Renal cortex interstitium (tissue), 11 donors: ENCODE results near the gene PNPLA8. TPM values are rescaled to one million over a fixed set of nuclear protein-coding genes. Genes with fewer than 3 reads are reported as not detected.
"Not testable (repeated sequence)": the region's sequence is repeated elsewhere in the genome, so short reads cannot be mapped to it uniquely, and the experiment has no call there.

Experiments
- DNase-seq, 11 donors: peaks; one replicate each; pipeline ENCODE4 v3.0.0-alpha.2; 2013; ENCODE audit warnings: low read depth in 9 of 11, low spot score in 4 of 11; ENCODE audit errors: extremely low read depth in 1 of 11
- polyA plus RNA-seq, 3 donors: library from polyadenylated mRNA; unstranded; fragments of 120-200 nt; gene quantifications; one replicate each; pipeline ENCODE4 v1.2.1, GENCODE V29; 2013; ENCODE audit not compliant: insufficient read length in 3 of 3

The PNPLA8 gene
- polyA plus RNA-seq, 3 donors: 36.3 to 41.2 (median 37.4) TPM

DNA sequence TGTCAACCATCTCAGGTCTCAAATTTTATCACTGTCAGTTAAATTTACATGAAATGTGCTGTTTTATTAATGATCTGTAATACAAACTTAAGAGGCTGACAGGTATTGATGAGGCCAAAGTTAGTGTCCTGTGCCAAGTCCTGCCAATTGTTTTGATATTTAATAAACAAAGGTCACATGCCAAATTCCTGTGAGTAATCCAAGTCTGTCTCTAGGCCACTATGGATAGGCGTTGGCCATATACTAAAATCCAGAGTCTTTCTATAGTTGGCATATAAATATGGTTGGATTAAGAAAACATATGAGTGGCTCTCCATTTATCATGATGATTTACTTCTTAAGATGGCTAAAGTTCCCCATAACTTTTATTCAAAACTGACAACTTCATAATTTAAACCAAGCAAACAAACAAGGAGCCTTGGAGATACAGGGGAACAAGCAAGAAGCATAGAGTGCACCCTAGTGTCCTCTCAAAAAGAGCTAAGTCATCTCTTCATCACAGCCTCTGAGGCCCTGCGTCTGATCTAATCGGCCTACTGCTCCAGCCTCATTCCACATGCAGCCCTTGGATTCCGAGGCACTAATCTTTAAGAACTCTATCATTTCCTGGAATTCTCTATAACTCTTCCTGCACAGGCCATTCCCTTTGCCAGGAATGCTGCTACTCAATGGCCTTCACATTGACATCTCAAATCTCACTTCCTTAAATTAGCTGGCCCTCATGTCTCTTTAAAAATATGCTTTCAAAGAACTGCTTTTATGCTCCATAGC lies 37.0 kb downstream of the PNPLA8 start:
- DNase-seq: no peak

DNA sequence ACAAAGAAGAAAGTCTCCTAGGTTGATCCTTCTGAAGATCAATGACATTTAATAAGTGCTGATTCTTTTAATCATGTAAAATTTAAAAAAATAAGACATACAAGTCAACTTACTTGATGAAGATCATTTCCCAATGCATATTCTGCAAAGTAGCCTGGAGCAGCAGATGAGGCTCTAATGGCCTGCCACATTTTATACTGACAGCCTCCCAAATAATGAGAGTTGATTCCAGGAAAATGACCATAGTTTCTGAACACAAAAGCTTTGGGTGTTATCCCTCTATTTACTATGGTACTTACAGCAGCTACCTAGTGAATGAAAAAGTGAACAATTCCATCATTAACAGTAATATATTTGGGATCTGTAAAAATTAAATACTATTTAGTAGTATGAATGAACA lies 38.3 kb downstream of the PNPLA8 start:
- no peak for DNase-seq

- no peak for DNase-seq
These were observed 39.5 kb downstream of the PNPLA8 start for GRCh38 chr7:108486291-108486966.

DNA sequence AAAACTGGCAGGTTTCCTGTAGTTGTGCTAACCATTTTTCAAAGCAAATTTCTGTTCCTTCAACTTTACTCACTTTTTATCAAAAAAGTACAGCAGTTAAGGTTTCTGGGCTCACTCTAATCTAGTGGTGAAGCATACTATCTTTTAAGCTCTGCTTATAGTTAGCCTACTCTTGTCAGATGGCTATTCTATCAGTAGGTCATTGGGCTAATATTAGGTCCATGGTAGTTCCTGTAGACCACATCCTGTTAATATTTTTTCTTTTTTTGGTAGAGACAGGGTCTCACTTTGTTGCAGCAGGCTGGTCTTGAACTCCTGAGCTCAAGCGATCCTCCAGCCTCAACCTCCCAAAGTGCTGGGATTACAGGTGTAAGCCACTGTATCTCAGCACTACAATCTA lies 41.8 kb downstream of the PNPLA8 start:
- DNase-seq: no peak

- no peak for DNase-seq
These were observed 45.6 kb downstream of the PNPLA8 start for GRCh38 chr7:108480311-108480710.

DNA sequence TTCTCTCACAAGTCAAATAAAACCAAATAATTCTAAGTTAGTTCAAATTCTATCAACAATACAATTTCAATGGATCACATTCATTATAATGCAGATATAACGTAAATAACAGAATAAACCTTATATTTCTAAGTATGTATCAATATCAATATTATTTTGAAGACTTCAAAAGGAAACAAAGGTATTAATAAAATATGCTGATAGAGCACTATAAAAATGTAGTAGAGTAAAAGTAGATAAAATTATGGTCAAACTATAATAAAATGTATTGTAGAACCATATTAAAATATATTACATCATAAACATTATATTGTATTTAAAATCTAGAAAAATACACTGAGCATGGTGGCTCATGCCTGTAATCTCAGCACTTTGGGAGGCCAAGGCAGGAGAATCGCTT lies 46.2 kb downstream of the PNPLA8 start:
- no peak for DNase-seq

DNA sequence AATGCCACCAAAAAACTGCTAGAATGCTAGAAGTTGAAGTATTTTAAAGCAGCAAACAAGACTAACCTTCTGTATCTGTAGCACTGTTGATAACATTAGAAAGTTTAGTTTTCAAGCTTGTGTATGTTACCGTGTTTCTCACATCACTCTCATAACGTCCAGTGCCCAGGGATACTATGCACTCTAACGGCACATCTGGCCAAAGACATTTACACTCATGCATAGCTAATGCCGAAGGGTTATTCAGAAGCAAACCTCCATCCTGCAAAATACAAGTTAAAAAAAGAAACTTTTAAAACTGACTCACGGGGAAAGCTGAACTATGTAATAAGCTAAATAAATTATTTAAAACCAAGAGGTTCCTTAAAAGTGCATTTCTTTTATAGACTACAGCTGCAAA lies 46.8 kb downstream of the PNPLA8 start:
- DNase-seq: no peak

- no peak for DNase-seq
These were observed 57.7 kb downstream of the PNPLA8 start for GRCh38 chr7:108468246-108468645.

DNA sequence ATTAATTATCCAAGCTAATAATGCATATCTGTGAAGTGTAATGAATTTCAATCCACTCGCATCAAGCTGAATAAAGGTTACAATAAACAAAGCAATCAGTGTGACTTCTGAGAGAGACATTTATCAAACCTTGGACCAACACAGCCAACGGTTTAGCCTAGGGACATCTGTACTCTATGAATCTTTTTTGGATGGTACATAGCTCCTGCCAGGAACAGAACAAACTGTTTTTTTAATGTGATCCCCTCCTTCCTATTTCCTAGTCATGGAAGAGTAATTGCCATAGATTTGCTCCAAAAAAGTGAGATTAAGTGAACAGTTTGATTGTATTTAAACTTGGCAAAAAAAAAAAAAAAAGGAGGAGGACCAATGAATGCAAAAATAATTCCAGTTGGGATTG lies 58.5 kb downstream of the PNPLA8 start:
- no peak for DNase-seq

GRCh38 chr7:108466322-108466721 lies 59.6 kb downstream of the PNPLA8 start:
- not testable (repeated sequence) for DNase-seq

DNA sequence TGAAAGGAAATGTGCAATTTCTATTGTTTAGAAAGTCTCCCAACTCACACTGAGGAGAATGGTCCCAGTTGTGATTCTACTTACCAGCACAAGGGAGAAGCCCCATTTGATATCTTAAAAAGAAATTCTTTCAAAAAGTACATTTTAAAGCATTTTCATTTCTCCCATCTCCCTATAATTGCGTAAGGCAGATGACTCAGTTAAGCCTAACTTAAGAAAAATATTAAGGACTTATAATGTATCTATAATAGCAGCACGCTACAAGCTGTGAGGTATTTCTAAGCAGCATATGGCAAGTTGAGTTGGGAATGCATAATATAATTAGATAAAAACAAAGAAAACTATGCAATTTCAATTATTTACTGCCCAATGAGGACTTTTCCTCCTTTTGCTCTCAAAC lies 61.2 kb downstream of the PNPLA8 start:
- no peak for DNase-seq

- DNase-seq: no peak
These were observed 62.3 kb downstream of the PNPLA8 start for GRCh38 chr7:108463613-108464012.

DNA sequence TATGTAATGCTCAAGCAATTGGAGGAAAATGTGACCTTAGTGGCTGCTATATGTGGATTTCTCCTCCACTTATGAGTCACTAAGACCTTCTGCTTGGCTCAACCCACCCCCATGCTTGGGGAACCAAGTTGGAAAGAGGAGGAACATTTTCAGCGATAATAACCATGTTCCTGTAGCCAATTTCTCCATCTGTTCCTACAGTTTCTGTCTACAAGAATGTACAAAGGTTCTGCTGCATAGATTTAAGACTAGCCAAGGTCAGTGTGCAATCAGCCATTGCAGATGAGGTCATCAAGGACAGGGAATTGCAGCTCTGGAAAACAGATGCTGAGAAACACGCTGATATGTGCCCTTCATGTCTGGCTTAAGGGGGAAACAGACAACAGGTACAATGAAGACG lies 64.1 kb downstream of the PNPLA8 start:
- peak in 2 of 11 donors; percentile 17 to 27 for DNase-seq

DNA sequence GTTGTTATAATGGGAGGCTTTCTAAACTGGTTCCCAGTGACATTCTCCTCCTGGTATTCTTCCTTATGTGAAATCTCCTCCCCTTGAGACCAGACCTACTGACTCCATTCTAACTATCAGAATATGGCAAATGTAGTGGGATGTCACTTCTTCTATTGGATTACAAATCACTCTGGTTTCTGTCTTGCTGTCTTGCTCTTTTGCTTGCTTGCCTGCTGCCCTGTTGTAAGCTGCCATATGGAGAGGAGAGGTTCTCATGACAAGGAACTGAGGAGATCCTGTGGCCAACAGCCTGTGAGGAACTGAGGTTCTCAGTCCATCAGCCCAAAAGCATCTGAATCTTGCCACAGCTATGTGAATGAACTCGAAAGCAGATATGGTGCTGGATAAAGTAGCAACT lies 65.0 kb downstream of the PNPLA8 start:
- DNase-seq: no peak

- DNase-seq: peak in 2 of 11 donors; percentile 13 to 21
These were observed 65.9 kb downstream of the PNPLA8 start for GRCh38 chr7:108459922-108460551.

DNA sequence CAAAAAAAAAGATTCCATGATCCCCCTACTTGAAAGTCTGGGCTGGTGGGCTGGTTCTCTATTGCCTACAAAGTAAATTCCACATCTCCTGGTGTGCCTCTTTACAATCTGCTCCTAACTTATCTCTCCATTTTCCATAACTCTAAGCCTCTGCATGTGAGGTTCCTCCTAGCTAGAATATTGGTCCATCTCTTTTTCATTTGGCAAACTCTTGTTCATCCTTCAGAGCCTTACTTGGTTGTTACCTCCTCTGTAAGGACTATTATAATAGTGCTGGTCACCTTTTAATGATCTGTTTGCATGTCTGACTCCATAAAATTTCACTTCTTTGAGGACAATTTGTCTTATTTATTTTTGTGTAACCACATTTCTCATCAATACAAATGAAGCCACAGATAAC lies 68.1 kb downstream of the PNPLA8 start:
- no peak for DNase-seq

DNA sequence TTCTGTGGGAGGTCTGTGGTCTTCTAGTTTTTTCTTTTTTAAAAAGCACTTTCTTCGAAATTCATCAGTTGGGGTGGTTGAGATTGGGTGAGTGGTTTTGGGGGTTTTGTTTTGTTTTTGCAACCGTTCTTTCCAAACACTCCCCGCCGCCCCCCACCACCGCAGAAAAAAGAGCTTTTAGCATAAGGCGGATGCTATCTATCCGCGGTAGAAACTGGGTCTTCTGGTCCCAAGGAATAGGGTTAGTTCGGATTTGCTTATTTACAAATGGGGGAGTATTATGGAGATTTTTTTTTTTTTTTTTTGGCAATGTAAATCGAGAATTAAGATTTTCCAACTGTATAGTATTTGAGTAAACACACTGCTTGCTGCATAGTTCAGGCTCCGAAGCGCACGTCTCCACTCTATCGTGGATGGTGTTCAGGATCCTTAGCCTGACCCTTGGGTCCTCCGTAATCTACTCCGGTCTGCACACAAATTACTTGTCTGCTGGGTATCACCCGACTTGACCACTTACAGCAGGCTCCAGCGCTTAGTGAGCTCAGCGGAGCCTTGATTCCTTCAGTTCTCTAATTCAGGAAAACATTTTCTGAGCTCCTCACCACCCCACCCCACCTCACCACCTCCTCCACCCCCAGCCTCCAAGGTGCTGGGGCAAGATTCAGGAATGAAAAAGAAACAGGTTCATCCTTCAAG lies 68.9 kb downstream of the PNPLA8 start:
- no peak for DNase-seq

DNA sequence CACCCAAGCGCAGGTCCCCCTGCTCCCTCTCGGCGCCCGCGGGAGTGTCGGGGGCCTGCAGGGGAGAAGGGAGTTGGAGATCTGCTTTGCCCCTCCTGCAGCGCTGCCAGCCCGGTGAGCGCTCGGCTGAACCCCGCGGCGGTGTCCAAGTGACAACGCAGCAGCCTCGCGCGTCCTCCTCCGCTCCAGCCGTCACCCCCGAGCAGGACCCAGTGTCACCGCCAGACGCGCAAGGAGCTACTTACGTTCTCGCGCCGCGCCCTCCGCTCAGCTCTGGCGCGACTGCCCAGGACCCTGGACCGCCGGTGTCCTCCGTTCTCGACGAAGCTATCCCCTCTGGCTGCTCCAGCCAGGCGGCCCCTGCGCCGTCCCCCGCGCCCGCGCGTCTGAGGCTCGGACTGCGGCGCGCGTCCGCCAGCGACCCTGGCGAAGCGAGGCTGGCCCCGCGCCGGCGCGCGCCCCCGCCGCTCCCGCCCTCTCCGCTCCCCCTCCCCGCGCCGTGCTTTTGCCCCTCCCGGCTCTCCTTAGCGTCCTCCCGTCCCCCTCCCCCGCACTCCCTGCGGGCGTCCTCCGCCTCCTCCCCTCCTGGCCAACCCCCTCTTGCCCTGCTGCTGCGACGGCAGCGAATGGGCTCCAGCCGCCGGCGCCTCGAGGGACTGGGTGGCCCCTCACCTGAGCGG lies 69.8 kb downstream of the PNPLA8 start, which contains the start of gene NRCAM:
Gene NRCAM, minus strand, starts transcription at position 439 of the 680 bp plus-strand sequence. CDS start 216,372 bp downstream, outside the sequence.
- DNase-seq: peak in 10 of 11 donors; percentile 49 to 74 (median 64)

DNA sequence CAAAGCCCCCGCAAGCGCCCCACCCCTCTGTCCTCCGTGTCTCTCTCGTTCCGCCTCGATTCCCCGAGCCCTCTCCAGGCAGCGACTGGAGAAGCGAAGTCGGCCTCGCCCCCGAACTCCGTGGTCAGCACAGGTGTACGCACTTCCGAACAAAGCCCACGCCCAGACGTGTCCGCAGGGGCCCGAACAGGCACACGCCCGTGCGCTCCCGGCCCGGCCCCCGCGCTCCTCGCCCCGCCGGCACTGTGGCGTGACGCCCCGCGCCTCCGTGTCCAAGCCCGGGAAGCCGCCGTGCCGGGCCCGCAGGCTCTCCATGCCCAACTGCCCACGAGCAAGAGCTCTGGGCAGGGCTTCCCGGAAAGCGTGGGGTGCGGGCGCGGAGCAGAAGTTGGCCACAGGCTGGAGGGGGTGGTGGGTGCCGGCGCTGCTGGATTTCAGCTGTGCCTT lies 70.4 kb downstream of the PNPLA8 start:
- peak in 4 of 11 donors; percentile 22 to 35 (median 26) for DNase-seq
